Fibroblast of skin of left quadriceps (primary cell): Measurements from ENCODE around the gene HBG1.

Experiments used
- DNase-seq, 2 experiments: peaks; one replicate each; pipeline ENCODE4 v3.0.0-alpha.2; 2013; ENCODE audit warnings: low read depth in 2 of 2

The HBG1 gene

DNA sequence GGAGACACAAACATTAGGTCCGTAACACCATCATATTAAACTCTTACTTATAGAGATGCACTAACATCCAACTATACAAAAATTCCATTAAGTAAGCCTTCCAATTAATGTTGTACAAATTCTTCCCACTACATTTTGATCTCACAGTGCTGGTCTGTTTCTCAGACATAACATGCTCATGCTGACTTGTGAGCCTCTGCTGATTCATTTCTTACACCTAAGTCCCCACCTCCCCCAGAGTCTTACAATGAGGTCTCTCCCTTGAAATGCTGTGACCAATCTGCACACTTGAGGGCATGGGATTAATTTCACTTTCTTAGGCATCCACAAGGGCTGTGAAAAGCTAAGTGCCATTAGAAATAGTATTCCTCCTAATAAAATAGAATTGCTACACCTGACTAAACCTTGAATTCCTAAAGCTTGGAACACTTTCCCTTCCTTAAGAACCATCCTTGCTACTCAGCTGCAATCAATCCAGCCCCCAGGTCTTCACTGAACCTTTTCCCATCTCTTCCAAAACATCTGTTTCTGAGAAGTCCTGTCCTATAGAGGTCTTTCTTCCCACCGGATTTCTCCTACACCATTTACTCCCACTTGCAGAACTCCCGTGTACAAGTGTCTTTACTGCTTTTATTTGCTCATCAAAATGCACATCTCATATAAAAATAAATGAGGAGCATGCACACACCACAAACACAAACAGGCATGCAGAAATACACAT is 2.0 kb downstream of the HBG1 start:
- no peak for DNase-seq

DNA sequence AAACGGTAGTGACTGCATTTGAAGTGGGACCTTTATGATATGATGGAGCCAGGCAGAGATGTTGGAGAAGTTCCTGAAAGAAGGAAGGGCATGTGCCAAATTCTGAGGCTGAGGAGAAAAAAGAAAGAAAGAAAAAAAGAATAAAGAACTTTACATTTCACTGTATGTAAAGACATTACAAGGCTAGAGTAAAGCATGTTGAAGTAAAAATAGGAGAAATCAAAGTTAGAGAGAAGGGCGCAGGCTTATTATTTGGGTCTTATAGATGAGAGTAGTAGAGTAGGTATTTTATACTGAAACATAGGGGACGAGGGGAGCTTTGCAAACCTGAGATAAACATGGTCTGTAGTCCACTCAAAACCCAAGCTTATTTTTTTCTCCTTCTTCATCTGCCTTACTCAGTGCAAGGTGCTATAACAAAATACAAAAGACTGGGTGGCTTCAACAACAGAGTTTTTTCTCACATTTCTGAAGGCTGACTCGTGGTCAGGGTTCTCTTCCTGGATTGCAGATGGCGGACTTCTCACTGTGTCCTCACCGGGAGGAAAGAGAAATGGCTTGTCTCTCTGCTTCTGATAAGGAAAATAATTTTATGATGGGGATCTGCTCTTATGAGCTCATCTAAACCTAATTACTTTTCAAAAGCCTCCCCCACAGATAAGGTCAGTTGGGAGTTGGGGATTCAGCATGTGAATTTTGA is 2.7 kb downstream of the HBG1 start:
- DNase-seq, result no peak

- no peak for DNase-seq
Observed at GRCh38 chr11:5245155-5245554, 4.5 kb downstream of the HBG1 start.

GRCh38 chr11:5243816-5244180 is 5.9 kb downstream of the HBG1 start:
- no peak for DNase-seq

GRCh38 chr11:5242933-5243815 is 6.5 kb downstream of the HBG1 start:
- no peak for DNase-seq

- no peak for DNase-seq
Observed at GRCh38 chr11:5242208-5242607, 7.4 kb downstream of the HBG1 start.

- no peak for DNase-seq
Observed at GRCh38 chr11:5241458-5241857, 8.2 kb downstream of the HBG1 start.

- DNase-seq, result no peak
Observed at GRCh38 chr11:5240458-5240857, 9.2 kb downstream of the HBG1 start.

DNA sequence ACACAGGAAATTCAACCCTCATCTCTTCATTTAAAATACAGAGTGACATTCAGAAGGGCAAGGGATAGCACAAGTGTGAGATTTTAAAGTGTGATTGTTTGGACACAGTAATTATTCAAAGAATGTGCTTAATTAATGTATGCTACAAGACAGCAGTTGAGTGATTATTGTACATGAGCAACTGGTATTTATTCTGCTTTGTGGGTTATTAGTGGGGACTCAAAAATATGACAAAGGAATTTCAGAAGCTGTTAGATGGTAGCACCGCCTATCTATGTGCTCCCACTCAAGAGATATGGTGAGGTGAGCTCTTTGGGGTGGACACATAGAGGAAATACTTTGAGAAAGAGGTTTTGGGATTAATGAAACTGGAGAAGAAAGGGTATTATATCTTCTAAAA is 9.6 kb downstream of the HBG1 start:
- no peak for DNase-seq

DNA sequence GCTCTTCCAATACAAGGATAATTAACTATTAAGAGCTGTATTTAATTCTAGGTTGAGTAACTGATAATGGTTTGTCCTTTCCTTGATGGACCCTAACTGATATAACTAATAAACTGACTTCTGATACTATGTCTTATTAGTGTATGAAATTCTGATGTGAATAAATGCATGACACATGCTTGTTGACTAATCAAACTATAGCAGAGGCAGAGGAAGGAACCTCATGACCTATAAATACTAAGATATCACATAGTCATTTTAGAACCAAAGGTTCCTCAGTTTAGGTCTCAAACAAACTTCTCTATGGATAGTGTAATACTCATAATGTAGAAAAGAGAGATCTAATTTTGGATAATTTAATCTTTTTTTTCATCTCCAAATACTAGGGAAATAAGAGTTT is 10.6 kb downstream of the HBG1 start:
- no peak for DNase-seq

- no peak for DNase-seq
Observed at GRCh38 chr11:5238486-5238885, 11.2 kb downstream of the HBG1 start.

GRCh38 chr11:5237420-5237819 is 12.2 kb downstream of the HBG1 start:
- DNase-seq, result no peak

DNA sequence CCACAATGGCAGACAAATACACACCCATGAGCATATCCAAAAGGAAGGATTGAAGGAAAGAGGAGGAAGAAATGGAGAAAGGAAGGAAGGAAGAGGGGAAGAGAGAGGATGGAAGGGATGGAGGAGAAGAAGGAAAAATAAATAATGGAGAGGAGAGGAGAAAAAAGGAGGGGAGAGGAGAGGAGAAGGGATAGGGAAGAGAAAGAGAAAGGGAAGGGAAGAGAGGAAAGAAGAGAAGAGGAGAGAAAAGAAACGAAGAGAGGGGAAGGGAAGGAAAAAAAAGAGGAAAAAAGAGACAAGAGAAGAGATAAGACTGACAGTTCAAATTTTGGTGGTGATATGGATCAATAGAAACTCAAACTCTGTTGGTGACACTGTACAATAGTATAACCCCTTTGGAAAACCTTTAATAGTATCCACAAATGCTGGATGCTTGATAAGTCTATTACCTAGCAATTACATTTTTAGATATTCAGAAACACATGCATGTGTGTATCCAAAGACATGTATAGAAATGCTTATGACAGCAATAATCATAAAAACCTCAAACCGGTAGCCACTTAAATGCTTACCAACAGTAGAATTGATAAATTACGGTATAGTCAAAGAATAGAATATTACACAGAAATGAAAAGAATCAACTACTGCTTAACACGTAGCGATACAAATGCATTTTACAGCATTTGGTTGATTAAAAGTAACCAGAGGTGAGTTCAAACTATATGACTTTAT is 14.1 kb downstream of the HBG1 start:
- DNase-seq, result no peak

- DNase-seq, result no peak
Observed at GRCh38 chr11:5234381-5234834, 15.2 kb downstream of the HBG1 start, which contains the start of gene HBD. Gene HBD, minus strand, starts transcription at chr11:5234483. Its CDS starts 50 bp downstream, at chr11:5234433.

GRCh38 chr11:5233307-5233706 is 16.4 kb downstream of the HBG1 start:
- DNase-seq, result no peak

GRCh38 chr11:5232821-5233220 is 16.8 kb downstream of the HBG1 start:
- no peak for DNase-seq

GRCh38 chr11:5232176-5232575 is 17.5 kb downstream of the HBG1 start:
- no peak for DNase-seq

DNA sequence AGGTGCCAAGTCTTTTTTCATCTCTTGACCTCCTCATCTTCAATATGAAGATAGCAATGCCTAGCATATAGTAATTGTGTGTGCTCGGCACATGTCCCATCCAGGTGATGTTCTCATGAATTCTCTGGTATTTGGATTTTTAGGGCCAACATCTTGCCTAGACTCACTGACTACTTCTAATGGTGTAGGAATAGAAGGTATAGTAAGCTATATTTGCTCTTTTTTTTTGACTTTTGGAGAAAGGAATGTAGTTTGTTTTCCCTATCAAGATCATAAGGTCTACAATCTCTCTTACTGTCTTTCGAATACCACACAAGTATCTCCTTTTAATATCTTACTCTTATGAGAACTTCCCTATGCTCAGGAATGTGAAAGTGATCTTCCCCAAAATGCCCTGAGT is 18.5 kb downstream of the HBG1 start:
- DNase-seq, result no peak

DNA sequence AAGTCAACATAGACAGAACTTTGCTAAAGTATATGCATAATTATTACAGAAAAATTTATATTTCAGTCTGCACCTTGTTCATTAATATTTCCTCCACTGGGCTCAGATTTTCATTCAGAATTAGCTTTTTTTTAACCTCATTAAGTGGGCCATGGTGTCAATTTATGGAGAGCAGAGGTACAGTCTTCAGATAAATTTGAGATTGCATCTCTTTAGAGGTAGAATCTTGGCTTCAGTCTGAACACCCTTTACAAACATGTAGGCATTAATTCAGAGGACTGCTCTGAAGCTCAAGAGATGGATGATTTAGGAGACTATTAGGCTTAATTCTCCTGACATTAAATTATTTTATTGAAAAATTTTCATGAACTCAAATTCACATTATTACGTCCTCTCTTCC is 19.4 kb downstream of the HBG1 start:
- DNase-seq, result no peak

GRCh38 chr11:5229796-5230195 is 19.9 kb downstream of the HBG1 start:
- DNase-seq, result no peak

DNA sequence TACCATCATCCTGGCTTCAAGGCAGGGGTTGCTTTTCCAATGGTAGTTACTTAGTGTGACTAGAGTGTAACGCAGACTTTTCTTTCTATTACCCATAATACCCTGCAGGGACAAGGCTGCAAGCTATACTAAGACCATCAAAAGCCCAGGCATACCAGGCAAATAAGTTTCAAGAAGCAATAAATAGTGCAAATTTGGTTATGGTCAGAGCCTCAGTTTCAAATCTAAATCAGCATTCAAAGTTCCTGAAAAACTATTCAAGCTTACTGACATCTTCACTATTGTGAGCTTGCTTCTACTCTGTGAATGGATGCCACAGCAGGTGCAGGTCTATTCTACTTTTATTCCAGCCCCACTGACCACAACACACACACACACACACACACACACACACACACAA is 20.3 kb downstream of the HBG1 start:
- DNase-seq, result no peak

GRCh38 chr11:5228124-5228523 is 21.5 kb downstream of the HBG1 start:
- no peak for DNase-seq
